Cardiac muscle cell (in vitro differentiated cells and primary cell): Measurements from ENCODE around the gene GATAD1. TPM values are rescaled to one million over a fixed set of nuclear protein-coding genes. Genes with fewer than 3 reads are reported as not detected.
"Not testable (repeated sequence)": the region's sequence is repeated elsewhere in the genome, so short reads cannot be mapped to it uniquely, and the experiment has no call there.

Experiments used
- DNase-seq, 2 donors: peaks; one replicate each; pipeline versions ENCODE4 v3.0.0 to v3.0.0-alpha.2; 2010 to 2017; ENCODE audit warnings: low read depth in 1 of 2, low spot score in 1 of 2
- H3K27ac ChIP-seq: fragments of 200-600 bp; sonication (generic); 2 replicates; pipeline ENCODE4 v1.5.1; 2016
- H3K27me3 ChIP-seq: fragments of 200-600 bp; sonication (generic); 2 replicates; pipeline ENCODE4 v1.6.0; 2016; ENCODE audit warnings: control low read depth
- H3K36me3 ChIP-seq: fragments of 200-600 bp; sonication (generic); 2 replicates; pipeline ENCODE4 v1.5.1; 2016; ENCODE audit warnings: control low read depth
- H3K4me1 ChIP-seq: fragments of 200-600 bp; sonication (generic); 2 replicates; pipeline ENCODE4 v1.8.1; 2017; ENCODE audit warnings: low read depth, mild to moderate bottlenecking, mixed run types
- H3K4me3 ChIP-seq: fragments of 200-600 bp; sonication (generic); 2 replicates; pipeline ENCODE4 v1.5.1; 2016; ENCODE audit warnings: mild to moderate bottlenecking
- H3K9me3 ChIP-seq: fragments of 200-600 bp; sonication (generic); 2 replicates; pipeline ENCODE4 v1.5.1; 2017; ENCODE audit warnings: low read depth, mild to moderate bottlenecking, control low read depth
- polyA plus RNA-seq: library from polyadenylated mRNA; unstranded; fragments of >200 nt; fragmentation: Nextera tagmentation; extraction: Ambion mirVana; gene quantifications from 2 replicates; pipeline ENCODE4 v1.2.1, GENCODE V29; 2016
- total RNA-seq: library from RNA; depleted of rRNA; stranded (reverse); fragments of >200 nt; gene quantifications from 2 replicates; pipeline ENCODE4 v1.2.3, GENCODE V29; 2016
- TF ChIP-seq, protein P1 (sequence below): IDR thresholded peaks from 2 replicates; pipeline ENCODE4 v1.5.1; 2012; ENCODE audit warnings: low read depth, mild to moderate bottlenecking, low read length

Gene GATAD1
- total and polyA plus RNA-seq, 2 experiments from 2014 or later = 43.0 to 50.8 TPM

DNA sequence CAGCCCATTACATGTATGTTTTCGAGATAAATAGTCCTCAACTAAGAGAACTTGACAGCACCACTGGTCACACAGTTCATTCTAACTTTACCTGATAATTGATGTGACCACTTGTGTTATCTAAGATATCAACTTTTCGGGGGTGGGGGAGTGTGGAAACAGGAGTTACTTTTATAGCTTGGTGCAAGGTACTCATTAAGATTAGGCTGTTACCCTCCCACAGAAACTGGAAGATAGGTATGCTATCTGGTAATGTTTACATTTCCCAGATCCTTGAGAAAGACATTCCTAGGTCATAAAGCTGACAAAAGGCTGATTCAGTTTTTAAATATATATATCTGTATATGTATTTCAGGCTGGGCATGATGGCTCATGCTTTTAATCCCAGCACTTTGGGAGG is 19.4 kb downstream of the GATAD1 start:
- Histone ChIP-seq H3K4me1 (no peaks in the 10 kb centered on the region), H3K4me3 (no peak overlapping the region), H3K27ac (no peak overlapping the region), H3K9me3 (no peaks in the 10 kb centered on the region), H3K27me3 (no peaks in the 10 kb centered on the region), H3K36me3 (peaks cover 3% of the 10 kb centered on the region)
- DNase-seq = no peak
- TF ChIP-seq, protein P1, sequence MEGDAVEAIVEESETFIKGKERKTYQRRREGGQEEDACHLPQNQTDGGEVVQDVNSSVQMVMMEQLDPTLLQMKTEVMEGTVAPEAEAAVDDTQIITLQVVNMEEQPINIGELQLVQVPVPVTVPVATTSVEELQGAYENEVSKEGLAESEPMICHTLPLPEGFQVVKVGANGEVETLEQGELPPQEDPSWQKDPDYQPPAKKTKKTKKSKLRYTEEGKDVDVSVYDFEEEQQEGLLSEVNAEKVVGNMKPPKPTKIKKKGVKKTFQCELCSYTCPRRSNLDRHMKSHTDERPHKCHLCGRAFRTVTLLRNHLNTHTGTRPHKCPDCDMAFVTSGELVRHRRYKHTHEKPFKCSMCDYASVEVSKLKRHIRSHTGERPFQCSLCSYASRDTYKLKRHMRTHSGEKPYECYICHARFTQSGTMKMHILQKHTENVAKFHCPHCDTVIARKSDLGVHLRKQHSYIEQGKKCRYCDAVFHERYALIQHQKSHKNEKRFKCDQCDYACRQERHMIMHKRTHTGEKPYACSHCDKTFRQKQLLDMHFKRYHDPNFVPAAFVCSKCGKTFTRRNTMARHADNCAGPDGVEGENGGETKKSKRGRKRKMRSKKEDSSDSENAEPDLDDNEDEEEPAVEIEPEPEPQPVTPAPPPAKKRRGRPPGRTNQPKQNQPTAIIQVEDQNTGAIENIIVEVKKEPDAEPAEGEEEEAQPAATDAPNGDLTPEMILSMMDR = no peak

DNA sequence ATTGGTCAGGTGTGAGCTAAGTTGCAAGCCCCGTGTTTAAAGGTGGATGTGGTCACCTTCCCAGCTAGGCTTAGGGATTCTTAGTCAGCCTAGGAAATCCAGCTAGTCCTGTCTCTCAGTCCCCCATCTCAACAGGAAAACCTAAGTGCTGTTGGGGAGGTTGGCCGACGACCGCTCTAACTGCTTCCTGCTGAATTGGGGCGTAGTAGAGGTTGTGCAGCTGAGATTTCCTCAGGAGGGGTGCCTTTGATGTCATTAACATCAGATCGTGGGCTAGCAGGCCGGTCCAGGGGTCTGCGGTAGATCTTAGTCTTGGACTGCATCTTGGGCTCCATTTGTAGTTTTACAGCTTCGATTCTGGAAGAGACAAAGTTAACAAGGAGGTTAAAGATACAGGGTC is 21.3 kb downstream of the GATAD1 start:
- not testable (repeated sequence) for H3K9me3 ChIP-seq, H3K4me3 ChIP-seq, H3K4me1 ChIP-seq, DNase-seq, H3K27ac ChIP-seq, H3K36me3 ChIP-seq, H3K27me3 ChIP-seq

DNA sequence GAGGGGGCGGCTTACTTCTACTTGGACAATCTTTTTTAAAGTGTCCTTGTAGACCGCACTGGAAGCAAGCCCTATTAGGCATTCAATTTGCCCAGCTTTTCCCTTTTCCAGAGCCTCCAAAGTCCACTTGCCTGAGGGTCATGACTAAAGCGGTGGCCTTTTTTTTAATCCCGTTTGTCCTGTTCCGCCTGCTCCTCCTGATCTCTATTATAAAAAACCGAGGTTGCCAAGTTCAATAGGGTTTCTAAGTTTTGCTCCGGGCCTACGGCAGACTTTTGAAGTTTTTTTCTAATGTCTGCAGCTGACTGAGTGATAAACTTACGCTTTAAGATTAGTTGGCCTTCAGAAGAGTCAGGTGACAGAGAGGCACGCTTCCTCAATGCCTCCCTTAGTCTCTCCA is 26.7 kb downstream of the GATAD1 start:
- H3K27me3 ChIP-seq, H3K4me1 ChIP-seq, DNase-seq, H3K9me3 ChIP-seq, H3K36me3 ChIP-seq, H3K27ac ChIP-seq, H3K4me3 ChIP-seq: not testable (repeated sequence)

DNA sequence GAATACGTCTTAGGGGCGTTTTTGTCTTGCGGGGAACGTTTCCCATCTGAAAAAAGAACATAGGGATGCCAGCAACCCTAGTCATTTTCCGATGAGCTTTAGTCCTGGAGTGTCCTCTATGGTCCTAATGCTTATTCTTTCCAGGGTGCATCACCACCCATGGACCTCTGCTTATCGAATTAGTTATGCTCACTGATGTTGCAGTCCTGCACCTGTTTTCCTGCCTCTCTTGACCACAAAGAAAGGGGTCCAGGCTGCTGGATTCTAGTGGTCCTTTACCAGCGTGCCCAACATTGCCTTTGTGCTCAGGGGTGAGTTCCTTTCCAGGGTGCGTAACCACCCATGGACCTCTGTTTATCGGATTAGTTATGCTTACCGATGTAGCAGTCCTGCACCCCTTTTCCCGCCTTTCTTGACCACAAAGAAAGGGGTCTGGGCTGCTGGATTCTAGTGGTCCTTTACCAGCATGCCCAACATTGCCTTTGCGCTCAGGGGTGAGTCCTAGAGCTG is 28.0 kb downstream of the GATAD1 start:
- not testable (repeated sequence) for H3K27ac ChIP-seq, H3K9me3 ChIP-seq, H3K4me3 ChIP-seq, DNase-seq, H3K27me3 ChIP-seq, H3K36me3 ChIP-seq, H3K4me1 ChIP-seq

DNA sequence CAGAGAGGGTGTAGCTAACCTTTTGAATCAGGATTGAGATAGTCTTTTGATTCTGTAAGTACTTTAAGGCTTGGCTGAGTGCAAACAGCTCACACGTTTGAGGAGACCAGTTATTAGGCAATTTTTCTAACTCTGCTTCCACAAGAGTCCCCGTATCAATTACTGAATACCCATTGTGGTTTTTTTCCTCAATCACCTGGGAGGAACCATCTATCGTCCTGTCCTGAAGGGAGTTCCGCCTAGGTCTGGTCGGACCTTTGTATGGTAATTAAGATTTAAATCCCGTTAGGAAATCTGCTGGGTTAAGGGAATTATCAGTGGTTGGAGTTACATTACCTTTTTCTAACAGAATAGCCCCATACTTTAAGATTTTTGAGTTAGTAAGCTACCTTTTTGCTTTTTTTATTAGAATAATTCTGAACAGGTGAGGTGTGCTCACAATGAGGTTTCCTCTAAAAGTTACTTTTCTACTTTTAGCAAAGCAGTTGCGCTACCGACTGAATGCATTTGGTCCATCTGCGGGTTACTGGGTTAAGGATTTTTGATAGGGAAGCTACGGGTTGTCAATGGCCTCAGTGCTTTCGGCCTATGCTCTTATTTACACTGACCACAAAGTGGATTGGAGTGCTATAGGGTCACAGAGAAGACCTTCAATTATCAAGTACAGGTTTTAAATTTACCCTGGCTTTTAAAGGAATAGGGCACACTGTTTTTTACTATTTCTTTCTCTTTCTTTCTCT is 28.7 kb downstream of the GATAD1 start:
- H3K36me3 ChIP-seq, H3K27me3 ChIP-seq, H3K4me3 ChIP-seq, H3K27ac ChIP-seq, DNase-seq, H3K9me3 ChIP-seq, H3K4me1 ChIP-seq: not testable (repeated sequence)

DNA sequence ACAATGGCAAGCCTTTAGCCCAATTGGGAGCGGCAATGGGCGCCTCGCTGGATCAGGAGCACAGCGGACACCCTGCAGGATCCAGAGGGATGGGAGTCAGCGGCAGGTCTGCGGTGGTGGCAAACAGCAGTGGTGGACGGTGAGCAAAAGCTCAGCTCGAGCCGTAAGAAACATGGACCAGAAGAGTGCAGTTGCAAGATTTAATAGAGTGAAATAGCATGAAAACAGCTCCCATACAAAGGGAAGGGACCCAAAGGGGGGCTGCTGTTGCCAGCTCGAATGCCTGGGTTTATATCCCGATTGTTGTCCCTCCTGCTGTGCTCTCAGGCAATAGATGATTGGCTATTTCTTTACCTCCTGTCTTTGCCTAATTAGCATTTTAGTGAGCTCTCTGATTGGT is 30.4 kb downstream of the GATAD1 start, which contains the start of gene ERVW-1:
Gene ERVW-1, minus strand, starts transcription at position 266 of the 400 bp plus-strand sequence. CDS start 7,565 bp downstream, outside the sequence.
- not testable (repeated sequence) for H3K4me1 ChIP-seq, H3K36me3 ChIP-seq, H3K4me3 ChIP-seq, DNase-seq, H3K27ac ChIP-seq, H3K27me3 ChIP-seq, H3K9me3 ChIP-seq

DNA sequence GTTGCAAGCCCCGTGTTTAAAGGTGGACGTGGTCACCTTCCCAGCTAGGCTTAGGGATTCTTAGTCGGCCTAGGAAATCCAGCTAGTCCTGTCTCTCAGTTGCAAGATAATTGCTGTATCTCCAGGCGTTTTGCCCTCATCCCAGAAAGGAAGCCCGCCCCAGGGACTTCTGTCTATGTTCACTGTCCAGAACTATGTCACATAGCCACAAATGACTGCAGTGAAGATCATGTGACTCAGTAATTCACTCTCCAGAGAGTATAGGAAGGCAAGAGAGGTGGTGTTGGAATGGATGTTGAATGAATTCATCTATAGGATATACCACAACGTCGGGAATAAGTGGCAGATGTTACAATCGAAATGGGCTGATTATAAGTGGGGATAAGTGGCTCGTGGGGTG is 30.8 kb downstream of the GATAD1 start:
- Histone ChIP-seq H3K9me3 (no peaks in the 10 kb centered on the region), H3K36me3 (no peaks in the 10 kb centered on the region), H3K4me3 (no peak overlapping the region), H3K27me3 (no peaks in the 10 kb centered on the region), H3K4me1 (no peaks in the 10 kb centered on the region), H3K27ac (no peak overlapping the region)
- DNase-seq = no peak
- TF ChIP-seq, protein P1 = no peak

DNA sequence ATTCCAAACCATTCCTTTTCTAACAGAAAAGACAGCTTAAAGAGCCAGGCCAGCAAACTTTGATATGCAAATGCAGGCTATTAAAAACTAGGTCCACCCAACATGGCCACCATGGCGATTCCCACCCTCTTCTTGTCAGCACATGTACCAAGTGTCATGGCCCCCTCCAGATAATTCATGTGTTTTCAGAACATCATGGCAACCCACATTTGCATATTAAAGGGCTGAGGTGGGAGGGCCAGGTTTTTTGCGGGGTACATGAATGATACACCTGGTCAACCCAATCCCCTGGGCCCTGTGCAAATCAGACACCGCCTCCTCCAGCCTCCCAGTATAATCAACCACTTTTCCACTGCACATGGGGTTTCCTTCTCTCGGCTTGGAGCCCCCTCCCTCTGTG is 31.4 kb downstream of the GATAD1 start:
- Histone ChIP-seq H3K27ac (no peak overlapping the region), H3K9me3 (no peaks in the 10 kb centered on the region), H3K36me3 (no peaks in the 10 kb centered on the region), H3K27me3 (no peaks in the 10 kb centered on the region), H3K4me3 (no peak overlapping the region), H3K4me1 (no peaks in the 10 kb centered on the region)
- TF ChIP-seq, protein P1 = no peak
- no peak for DNase-seq

DNA sequence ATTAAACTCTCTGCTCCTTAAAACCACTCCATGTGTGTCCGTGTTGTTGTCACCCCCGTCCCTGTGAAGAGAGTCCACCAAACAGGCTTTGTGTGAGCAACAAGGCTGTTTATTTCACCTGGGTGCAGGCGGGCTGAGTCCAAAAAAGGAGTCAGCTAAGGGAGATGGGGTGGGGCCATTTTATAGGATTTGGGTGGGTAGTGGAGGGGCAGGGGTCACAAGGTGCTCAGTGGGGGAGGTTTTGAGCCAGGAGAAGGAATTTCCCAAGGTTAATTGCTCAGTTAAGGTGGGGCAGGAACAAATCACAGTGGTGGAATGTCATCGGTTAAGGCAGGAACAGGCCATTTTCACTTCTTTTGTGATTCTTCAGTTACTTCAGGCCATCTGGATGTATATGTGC is 31.9 kb downstream of the GATAD1 start:
- H3K36me3 ChIP-seq, H3K9me3 ChIP-seq, H3K27me3 ChIP-seq: not testable (repeated sequence)

DNA sequence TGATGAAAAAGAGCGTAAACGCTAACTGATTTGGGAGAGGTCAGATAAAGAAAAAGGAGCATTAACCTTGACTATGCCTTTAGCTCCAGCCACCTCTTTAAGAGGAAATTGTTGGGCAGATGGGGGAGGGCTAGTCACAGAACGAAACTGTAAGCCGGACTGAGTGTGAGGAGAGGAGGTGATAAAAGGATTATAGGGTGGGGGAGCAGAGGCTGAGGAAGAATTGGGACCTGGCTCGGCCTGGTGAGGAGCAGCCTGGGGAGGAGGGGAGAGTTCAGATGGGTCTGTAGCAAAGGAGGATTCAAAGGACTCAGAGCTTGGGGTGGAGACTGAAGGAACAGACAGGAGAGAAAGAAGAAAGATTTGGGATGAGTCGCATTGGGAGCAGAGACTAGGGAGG is 36.3 kb downstream of the GATAD1 start:
- not testable (repeated sequence) for DNase-seq, H3K4me1 ChIP-seq, H3K27me3 ChIP-seq, H3K27ac ChIP-seq, H3K4me3 ChIP-seq, H3K9me3 ChIP-seq
- peaks cover 34% of the 10 kb centered on the region for H3K36me3 ChIP-seq

More for the DNA sequence above, 31.9 kb downstream of the GATAD1 start:
- not testable (repeated sequence) for DNase-seq, H3K4me3 ChIP-seq, H3K27ac ChIP-seq, H3K4me1 ChIP-seq

DNA sequence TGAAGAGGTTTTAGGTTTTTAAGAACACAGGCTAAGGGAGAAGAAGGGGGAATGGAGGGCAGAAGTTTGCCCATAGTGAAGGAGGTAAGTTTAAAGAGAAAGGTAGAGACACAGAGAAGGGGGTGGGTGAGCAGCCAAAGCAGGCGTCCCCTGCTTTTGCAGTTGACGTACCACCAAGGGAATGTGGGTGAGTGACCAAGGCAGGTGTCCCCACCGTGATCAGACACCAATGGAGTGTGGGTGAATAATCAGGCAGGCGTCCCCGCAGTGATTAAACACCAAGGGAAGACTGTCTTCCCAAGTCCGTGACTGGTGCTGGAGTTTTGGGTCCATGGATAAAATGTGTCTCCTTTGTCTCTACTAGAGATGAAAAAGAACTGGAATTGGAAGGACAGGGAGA is 36.9 kb downstream of the GATAD1 start:
- H3K9me3 ChIP-seq, H3K27ac ChIP-seq, H3K4me1 ChIP-seq, H3K4me3 ChIP-seq, DNase-seq, H3K27me3 ChIP-seq: not testable (repeated sequence)
- peaks cover 40% of the 10 kb centered on the region for H3K36me3 ChIP-seq
